Ovary (tissue), 9 donors: Measurements from ENCODE around the gene RASA4B. TPM values are rescaled to one million over a fixed set of nuclear protein-coding genes. Genes with fewer than 3 reads are reported as not detected.
"Not testable (repeated sequence)": the region's sequence is repeated elsewhere in the genome, so short reads cannot be mapped to it uniquely, and the experiment has no call there.

Source experiments
- DNase-seq, 5 donors: peaks; one replicate each; pipeline ENCODE4 v3.0.0-alpha.2; 2019 to 2020
- H3K27ac ChIP-seq, 2 donors: fragments of 200-600 bp; one replicate each; pipeline versions ENCODE4 v1.5.1 to v1.8.0; 2019 to 2022
- H3K27me3 ChIP-seq: fragments of 200-600 bp; one replicate; pipeline ENCODE4 v1.8.0; 2022
- H3K36me3 ChIP-seq: fragments of 200-600 bp; sonication (generic); one replicate; pipeline ENCODE4 v1.5.1; 2019
- H3K4me1 ChIP-seq: one replicate; pipeline ENCODE4 v1.8.1; 2013; ENCODE audit warnings: mild to moderate bottlenecking, moderate library complexity; ENCODE audit not compliant: insufficient read depth
- H3K4me3 ChIP-seq: fragments of 200-600 bp; sonication (generic); one replicate; pipeline ENCODE4 v1.5.1; 2017
- H3K9me3 ChIP-seq, 2 donors: fragments of 200-600 bp in 1 of 2; sonication (generic) in 1 of 2; one replicate each; pipeline versions ENCODE4 v1.5.1 to v1.8.1; 2013 to 2019; ENCODE audit warnings: mild to moderate bottlenecking in 1 of 2, moderate library complexity in 1 of 2
- CTCF ChIP-seq, 3 donors: fragments of 450-650 bp in 2 of 3; fragments of 200-600 bp in 1 of 3; IDR thresholded peaks; one replicate each; pipeline versions ENCODE4 v1.5.1 to v1.8.0; 2016 to 2022; ENCODE audit warnings: antibody characterized with exemption in 3 of 3, mild to moderate bottlenecking in 1 of 3
- EP300 ChIP-seq: sonication (generic); formaldehyde crosslinking; IDR thresholded peaks from one replicate; pipeline ENCODE4 v1.6.1; 2017; ENCODE audit warnings: antibody characterized with exemption
- POLR2A ChIP-seq: fragments of 450-650 bp; IDR thresholded peaks from one replicate; pipeline ENCODE4 v1.6.1; 2017; ENCODE audit warnings: antibody characterized with exemption, mild to moderate bottlenecking, moderate library complexity
- WGBS, 3 donors: extraction: QIAGEN DNeasy Blood & Tissue Kit in 1 of 3; methylation state at CpG; one replicate each; pipeline versions ENCODE4 v1.1.5 to v1.1.7; 2013 to 2017; 5-methylcytosine and 5-hydroxymethylcytosine counted together
- intact Hi-C, 4 donors: fragments of 100-400 bp; cut with DNase I; formaldehyde crosslinking; loops; one replicate each; pipeline versions ENCODE4 v1.11.0 to v1.15.1; 2022 to 2023
- polyA plus RNA-seq, 2 donors: library from polyadenylated mRNA; stranded (reverse); fragments of 200-250 nt in 1 of 2; fragments of 350-450 nt in 1 of 2; fragmentation: Illumina TruSeq in 1 of 2; extraction: RNeasy Lipid Tissue Mini Kit (QIAGEN cat#74804) in 1 of 2; gene quantifications; one replicate each; pipeline ENCODE4 v1.2.3, GENCODE V29; 2013 to 2014
- total RNA-seq, 7 donors: library from RNA; depleted of rRNA in 2 of 7; stranded (reverse); fragments of >200 nt in 2 of 7; fragmentation: NEBNext Ultra II Directional in 3 of 7; extraction: Animal tissue kit (Norgen Biotek cat#: 25700) in 3 of 7; gene quantifications; one replicate each; pipeline versions ENCODE4 v1.1.0 to v1.2.4, GENCODE V29; 2016 to 2023
- donor health status: DM: no; HTN: no; CAD: no; lungs with moderate emphysema.
- donor health status: DM: no; HTN: no; CAD: no.
- donor health status: Bipolar disorder and iron deficiency.
- donor health status: DM: yes; HTN: yes; CAD: no.
- donor health status: DM: no; HTN: no; CAD: no.
- donor health status: DM: yes; HTN: yes; CAD: no.

RASA4B gene
- total and polyA plus RNA-seq, 9 donors, result 2.1 to 36.2 (median 12.6) TPM

- TF ChIP-seq EP300, result no peak
- TF ChIP-seq CTCF (IDR thresholded peaks at IDR 0.05), result no peak
- TF ChIP-seq POLR2A, result no peak
- intact Hi-C loops, result no loop called here
- DNase-seq, result no peak
These were observed 60.1 kb downstream of the RASA4B start for GRCh38 chr7:102457352-102457924.

GRCh38 chr7:102456327-102456726, 61.2 kb downstream of the RASA4B start:
- no peak overlapping the region for H3K4me3 ChIP-seq
- H3K4me1 ChIP-seq, result no peaks in the 10 kb centered on the region
- H3K36me3 ChIP-seq, result no peaks in the 10 kb centered on the region
- WGBS, 3 donors, result 60 to 69% (median 68%) methylated on average over 10 of the region's 10 CpGs
- TF ChIP-seq POLR2A (no peak), EP300 (no peak), CTCF (IDR thresholded peaks at IDR 0.05) (no peak)
- no peaks in the 10 kb centered on the region for H3K27me3 ChIP-seq
- no peak overlapping the region for H3K27ac ChIP-seq
- no peaks in the 10 kb centered on the region for H3K9me3 ChIP-seq
- intact Hi-C loops, result no loop called here
- no peak for DNase-seq

More at GRCh38 chr7:102457352-102457924, 60.1 kb downstream of the RASA4B start:
- 85 to 86% (median 85%) methylated on average over 39 to 40 of the region's 40 CpGs for WGBS, 3 donors
- Histone ChIP-seq H3K27ac (no peak overlapping the region), H3K4me1 (no peaks in the 10 kb centered on the region), H3K4me3 (no peak overlapping the region), H3K36me3 (no peaks in the 10 kb centered on the region), H3K27me3 (no peaks in the 10 kb centered on the region), H3K9me3 (no peaks in the 10 kb centered on the region)

GRCh38 chr7:102455596-102455995, 62.0 kb downstream of the RASA4B start:
- H3K9me3 ChIP-seq, result no peaks in the 10 kb centered on the region
- no peak for DNase-seq
- WGBS, 3 donors, result 73 to 79% (median 75%) methylated on average over 10 to 11 of the region's 11 CpGs
- H3K36me3 ChIP-seq, result no peaks in the 10 kb centered on the region
- no peaks in the 10 kb centered on the region for H3K4me1 ChIP-seq
- H3K27me3 ChIP-seq, result no peaks in the 10 kb centered on the region
- H3K4me3 ChIP-seq, result no peak overlapping the region
- no peak overlapping the region for H3K27ac ChIP-seq
- intact Hi-C loops, result no loop called here
- no peak for TF ChIP-seq POLR2A
- no peak for TF ChIP-seq CTCF (IDR thresholded peaks at IDR 0.05)
- TF ChIP-seq EP300, result no peak

GRCh38 chr7:102454932-102455331, 62.6 kb downstream of the RASA4B start:
- H3K4me1 ChIP-seq, H3K36me3 ChIP-seq, intact Hi-C loops, H3K4me3 ChIP-seq, DNase-seq, H3K27ac ChIP-seq, H3K9me3 ChIP-seq, H3K27me3 ChIP-seq: not testable (repeated sequence)
- WGBS, 3 donors, result 91 to 92% (median 91%) methylated on average over 10 of the region's 10 CpGs

GRCh38 chr7:102454468-102454867, 63.1 kb downstream of the RASA4B start:
- WGBS, 3 donors, result 56 to 65% (median 59%) methylated on average over 12 of the region's 12 CpGs
- Histone ChIP-seq H3K27me3 (no peaks in the 10 kb centered on the region), H3K9me3 (no peaks in the 10 kb centered on the region), H3K36me3 (no peaks in the 10 kb centered on the region), H3K4me3 (no peak overlapping the region), H3K27ac (no peak overlapping the region), H3K4me1 (no peaks in the 10 kb centered on the region)
- TF ChIP-seq CTCF (IDR thresholded peaks at IDR 0.05), result no peak
- no peak for TF ChIP-seq EP300
- TF ChIP-seq POLR2A, result no peak
- no peak for DNase-seq
- intact Hi-C loops, result no loop called here
